ENCODE data around the gene SNRPD3.
A peak's percentile ranks its signal among the peaks of the same experiment; 100 is the strongest.

- TF ChIP-seq, protein P1, sequence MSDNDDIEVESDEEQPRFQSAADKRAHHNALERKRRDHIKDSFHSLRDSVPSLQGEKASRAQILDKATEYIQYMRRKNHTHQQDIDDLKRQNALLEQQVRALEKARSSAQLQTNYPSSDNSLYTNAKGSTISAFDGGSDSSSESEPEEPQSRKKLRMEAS (IDR thresholded peaks at IDR 0.05; ENCODE audit: insufficient read depth, insufficient read length) = no peak
- TF ChIP-seq, protein P2, sequence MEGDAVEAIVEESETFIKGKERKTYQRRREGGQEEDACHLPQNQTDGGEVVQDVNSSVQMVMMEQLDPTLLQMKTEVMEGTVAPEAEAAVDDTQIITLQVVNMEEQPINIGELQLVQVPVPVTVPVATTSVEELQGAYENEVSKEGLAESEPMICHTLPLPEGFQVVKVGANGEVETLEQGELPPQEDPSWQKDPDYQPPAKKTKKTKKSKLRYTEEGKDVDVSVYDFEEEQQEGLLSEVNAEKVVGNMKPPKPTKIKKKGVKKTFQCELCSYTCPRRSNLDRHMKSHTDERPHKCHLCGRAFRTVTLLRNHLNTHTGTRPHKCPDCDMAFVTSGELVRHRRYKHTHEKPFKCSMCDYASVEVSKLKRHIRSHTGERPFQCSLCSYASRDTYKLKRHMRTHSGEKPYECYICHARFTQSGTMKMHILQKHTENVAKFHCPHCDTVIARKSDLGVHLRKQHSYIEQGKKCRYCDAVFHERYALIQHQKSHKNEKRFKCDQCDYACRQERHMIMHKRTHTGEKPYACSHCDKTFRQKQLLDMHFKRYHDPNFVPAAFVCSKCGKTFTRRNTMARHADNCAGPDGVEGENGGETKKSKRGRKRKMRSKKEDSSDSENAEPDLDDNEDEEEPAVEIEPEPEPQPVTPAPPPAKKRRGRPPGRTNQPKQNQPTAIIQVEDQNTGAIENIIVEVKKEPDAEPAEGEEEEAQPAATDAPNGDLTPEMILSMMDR (IDR thresholded peaks at IDR 0.05; ENCODE audit: extremely low read depth in 1 of 2, insufficient read depth in 1 of 2, low read depth in 1 of 2, low read length in 2 of 2) = peak; percentile 84 to 89
Measured at GRCh38 chr22:24525416-24526037, 30.3 kb upstream of the SNRPD3 start.

All from endothelial cell of umbilical vein (primary cell).